GM19099 (cell line): ENCODE results near the gene PSMD6.

ENCODE experiments used
- POLR2A ChIP-seq: IDR thresholded peaks from 3 replicates; pipeline ENCODE4 v1.6.1; 2011; ENCODE audit warnings: low read depth; ENCODE audit not compliant: insufficient read length; ENCODE audit errors: extremely low read depth

The PSMD6 gene

GRCh38 chr3:63967675-63968611, 55.4 kb downstream of the PSMD6 start:
- peak; percentile 26 for TF ChIP-seq POLR2A

- TF ChIP-seq POLR2A, result no peak
Measured at GRCh38 chr3:63966871-63967270, 56.4 kb downstream of the PSMD6 start.

- no peak for TF ChIP-seq POLR2A
Measured at GRCh38 chr3:63966007-63966406, 57.3 kb downstream of the PSMD6 start.

GRCh38 chr3:63964681-63965485, 58.4 kb downstream of the PSMD6 start:
- TF ChIP-seq POLR2A, result no peak

- no peak for TF ChIP-seq POLR2A
Measured at GRCh38 chr3:63963496-63963895, 59.8 kb downstream of the PSMD6 start.

GRCh38 chr3:63961891-63962290, 61.4 kb downstream of the PSMD6 start:
- TF ChIP-seq POLR2A, result no peak
